Kidney (tissue), 14 donors: Measurements from ENCODE around the gene KREMEN1. TPM values are rescaled to one million over a fixed set of nuclear protein-coding genes. Genes with fewer than 3 reads are reported as not detected.

Source experiments
- DNase-seq, 5 donors: peaks; one replicate each; pipeline ENCODE4 v3.0.0-alpha.2; 2013 to 2020
- FAIRE-seq: peaks from 2 replicates; lab custom pipeline; 2012; peaks lifted over from hg19 to GRCh38; lab: Jason Lieb, UNC
- H3K27ac ChIP-seq, 2 donors: one replicate each; pipeline ENCODE4 v1.7.0; 2013; ENCODE audit warnings: low read depth in 2 of 2, low read length in 2 of 2, inconsistent platforms in 1 of 2
- H3K27me3 ChIP-seq: one replicate; pipeline ENCODE4 v1.7.1; 2013; ENCODE audit warnings: low read length, inconsistent platforms; ENCODE audit not compliant: control insufficient read depth, insufficient read depth
- H3K36me3 ChIP-seq, 3 donors: one replicate each; pipeline versions ENCODE4 v1.7.0 to v1.7.1; 2013; ENCODE audit warnings: low read length in 3 of 3, control low read depth in 1 of 3, inconsistent platforms in 1 of 3; ENCODE audit not compliant: insufficient read depth in 3 of 3, control insufficient read depth in 2 of 3
- H3K4me1 ChIP-seq, 3 donors: one replicate each; pipeline versions ENCODE4 v1.7.0 to v1.7.1; 2013; ENCODE audit warnings: low read length in 3 of 3, inconsistent platforms in 1 of 3, low read depth in 1 of 3; ENCODE audit not compliant: control insufficient read depth in 2 of 3, insufficient read depth in 2 of 3
- H3K4me3 ChIP-seq, 3 donors: one replicate each; pipeline versions ENCODE4 v1.7.0 to v1.8.1; 2013; ENCODE audit warnings: low read length in 3 of 3, control low read depth in 1 of 3, inconsistent platforms in 1 of 3
- H3K9ac ChIP-seq, 3 donors: one replicate each; pipeline versions ENCODE4 v1.7.0 to v1.7.1; 2013; ENCODE audit warnings: low read length in 3 of 3, control low read depth in 1 of 3, inconsistent platforms in 1 of 3
- H3K9me3 ChIP-seq, 3 donors: one replicate each; pipeline versions ENCODE4 v1.7.0 to v1.7.1; 2013; ENCODE audit warnings: low read length in 3 of 3, control low read depth in 1 of 3, inconsistent platforms in 1 of 3; ENCODE audit not compliant: control insufficient read depth in 2 of 3, insufficient read depth in 1 of 3
- intact Hi-C: fragments of 100-400 bp; cut with DNase I; formaldehyde crosslinking; loops from one replicate; pipeline ENCODE4 v1.11.1; 2022
- polyA plus RNA-seq: library from polyadenylated mRNA; stranded (reverse); fragments of 350-450 nt; fragmentation: Illumina TruSeq; extraction: RNeasy Lipid Tissue Mini Kit (QIAGEN cat#74804); gene quantifications from one replicate; pipeline ENCODE4 v1.2.3, GENCODE V29; 2014; ENCODE audit warnings: low read depth, low replicate concordance; ENCODE audit not compliant: insufficient read depth
- total RNA-seq: library from RNA; stranded (reverse); fragmentation: NEBNext Ultra II Directional; extraction: Animal tissue kit (Norgen Biotek cat#: 25700); gene quantifications from one replicate; pipeline ENCODE4 v1.2.1, GENCODE V29; 2021
- TF ChIP-seq, protein P1 (sequence below): IDR thresholded peaks from 3 replicates; pipeline ENCODE4 v1.5.1; 2012; ENCODE audit warnings: mild to moderate bottlenecking, moderate library complexity, borderline replicate concordance; ENCODE audit not compliant: insufficient read depth; ENCODE audit errors: extremely low read depth
- donor health status: control.
- donor health status: control.
- donor health status: control.
- donor health status: control.
- donor health status: control.
- donor health status: DM: yes; HTN: yes; CAD: no.
- donor health status: Normal renal cell carcinoma (clear cell type).

The KREMEN1 gene
- total and polyA plus RNA-seq, 2 donors from 2014 or later = 9.3 to 16.2 TPM

DNA sequence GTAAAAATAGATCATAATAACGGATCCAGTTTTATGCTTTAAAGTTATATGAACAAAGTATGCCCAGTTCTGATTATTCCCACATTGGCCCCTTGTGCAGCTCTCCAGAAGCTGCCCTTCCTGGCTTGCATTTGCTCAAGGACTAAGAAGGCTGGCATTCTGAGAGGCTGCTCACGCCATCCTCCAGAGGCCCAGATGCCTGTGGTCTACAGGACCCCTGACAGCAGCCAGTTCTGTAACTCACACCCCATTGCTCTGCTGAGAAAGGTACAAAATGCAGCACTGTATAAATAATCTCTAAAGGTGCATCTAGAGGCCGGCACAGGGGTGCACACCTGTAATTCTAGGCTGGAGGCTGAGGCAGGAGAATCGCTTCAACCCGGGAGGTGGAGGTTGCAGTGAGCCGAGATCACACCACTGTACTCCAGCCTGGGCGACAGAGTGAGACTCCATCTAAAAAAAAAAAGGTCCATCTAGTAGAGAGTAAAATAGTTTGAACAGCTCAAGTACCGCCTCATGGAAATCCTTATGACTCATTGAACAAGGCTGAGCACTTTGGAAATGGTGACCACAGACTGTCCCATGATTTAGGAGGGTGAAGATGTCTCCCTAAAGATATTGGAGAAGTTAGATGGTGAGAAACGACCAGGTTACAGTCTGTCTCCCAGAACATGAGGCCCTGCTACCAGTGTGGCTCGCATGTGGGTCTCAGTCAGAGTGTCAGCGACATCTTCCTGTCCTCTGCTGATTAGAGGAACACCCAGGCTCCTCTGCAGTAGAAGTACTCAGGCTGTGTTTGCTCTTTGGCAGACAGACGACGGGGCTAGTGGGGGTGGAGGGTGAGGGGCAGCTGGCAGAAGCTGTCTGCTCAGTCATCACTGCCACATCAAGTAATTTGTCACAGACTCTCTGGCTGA is 56.3 kb downstream of the KREMEN1 start:
- Histone ChIP-seq H3K27ac (no peak overlapping the region), H3K9me3 (no peaks in the 10 kb centered on the region), H3K4me3 (no peak overlapping the region), H3K4me1 (peaks cover 0 to 16% (median 2%) of the 10 kb centered on the region in 3 donors), H3K27me3 (no peaks in the 10 kb centered on the region), H3K36me3 (peaks cover 0 to 2% (median 0%) of the 10 kb centered on the region in 3 donors), H3K9ac (no peak overlapping the region)
- TF ChIP-seq, protein P1, sequence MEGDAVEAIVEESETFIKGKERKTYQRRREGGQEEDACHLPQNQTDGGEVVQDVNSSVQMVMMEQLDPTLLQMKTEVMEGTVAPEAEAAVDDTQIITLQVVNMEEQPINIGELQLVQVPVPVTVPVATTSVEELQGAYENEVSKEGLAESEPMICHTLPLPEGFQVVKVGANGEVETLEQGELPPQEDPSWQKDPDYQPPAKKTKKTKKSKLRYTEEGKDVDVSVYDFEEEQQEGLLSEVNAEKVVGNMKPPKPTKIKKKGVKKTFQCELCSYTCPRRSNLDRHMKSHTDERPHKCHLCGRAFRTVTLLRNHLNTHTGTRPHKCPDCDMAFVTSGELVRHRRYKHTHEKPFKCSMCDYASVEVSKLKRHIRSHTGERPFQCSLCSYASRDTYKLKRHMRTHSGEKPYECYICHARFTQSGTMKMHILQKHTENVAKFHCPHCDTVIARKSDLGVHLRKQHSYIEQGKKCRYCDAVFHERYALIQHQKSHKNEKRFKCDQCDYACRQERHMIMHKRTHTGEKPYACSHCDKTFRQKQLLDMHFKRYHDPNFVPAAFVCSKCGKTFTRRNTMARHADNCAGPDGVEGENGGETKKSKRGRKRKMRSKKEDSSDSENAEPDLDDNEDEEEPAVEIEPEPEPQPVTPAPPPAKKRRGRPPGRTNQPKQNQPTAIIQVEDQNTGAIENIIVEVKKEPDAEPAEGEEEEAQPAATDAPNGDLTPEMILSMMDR = no peak
- FAIRE-seq (no peak), DNase-seq (peak in 1 of 5 donors; percentile 16)
- intact Hi-C loops = no loop called here

DNA sequence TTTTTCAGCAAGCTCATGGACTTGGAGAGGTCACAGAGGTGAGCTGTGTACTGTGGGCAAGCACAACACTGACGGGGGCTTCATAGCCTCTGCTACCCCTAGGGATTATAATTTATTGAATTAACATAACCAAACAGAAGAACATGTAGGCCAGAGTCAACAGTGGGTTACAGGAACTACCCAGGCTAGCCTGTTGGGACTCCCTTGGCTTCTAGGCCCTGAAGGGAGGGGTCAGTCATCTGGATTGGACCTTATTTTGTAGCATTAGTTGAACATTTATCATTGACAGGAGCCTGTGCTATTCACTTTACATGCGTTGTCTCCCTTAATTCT is 56.9 kb downstream of the KREMEN1 start:
- no peak overlapping the region for H3K27ac ChIP-seq
- TF ChIP-seq, protein P1 = no peak
- no peaks in the 10 kb centered on the region for H3K27me3 ChIP-seq
- FAIRE-seq = no peak
- H3K9ac ChIP-seq = no peak overlapping the region
- H3K4me1 ChIP-seq = peaks cover 0 to 16% (median 2%) of the 10 kb centered on the region in 3 donors
- no peak overlapping the region for H3K4me3 ChIP-seq
- H3K36me3 ChIP-seq = peaks cover 0 to 4% (median 0%) of the 10 kb centered on the region in 3 donors
- no peaks in the 10 kb centered on the region for H3K9me3 ChIP-seq
- DNase-seq = no peak
- intact Hi-C loops = no loop called here

DNA sequence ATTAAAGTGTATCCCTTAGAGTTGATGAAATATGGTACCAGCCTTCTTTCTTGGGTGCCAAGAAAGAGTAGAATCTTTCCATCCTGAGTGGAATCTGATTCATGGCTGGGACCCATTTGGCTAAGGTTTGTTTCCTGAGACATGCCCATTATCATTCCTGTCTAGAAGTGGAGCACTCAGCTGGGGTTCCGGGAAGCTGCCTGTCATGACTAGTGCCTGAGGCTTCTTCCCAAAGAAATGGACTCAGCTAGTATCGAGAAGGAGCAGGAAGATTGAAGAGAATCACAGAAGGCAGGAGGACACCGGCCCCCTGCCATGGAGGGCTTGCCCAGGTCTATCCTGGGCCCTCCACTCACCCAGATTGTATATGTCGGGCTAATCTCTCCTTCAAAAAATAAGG is 57.6 kb downstream of the KREMEN1 start:
- Histone ChIP-seq H3K9me3 (no peaks in the 10 kb centered on the region), H3K4me1 (peaks cover 0 to 16% (median 2%) of the 10 kb centered on the region in 3 donors), H3K27me3 (no peaks in the 10 kb centered on the region), H3K9ac (no peak overlapping the region), H3K36me3 (peaks cover 0 to 4% (median 0%) of the 10 kb centered on the region in 3 donors), H3K4me3 (no peak overlapping the region), H3K27ac (no peak overlapping the region)
- FAIRE-seq (no peak), DNase-seq (no peak)
- intact Hi-C loops = no loop called here
- TF ChIP-seq, protein P1 = no peak
